Measurements from ENCODE around the gene TMC3.

DNA sequence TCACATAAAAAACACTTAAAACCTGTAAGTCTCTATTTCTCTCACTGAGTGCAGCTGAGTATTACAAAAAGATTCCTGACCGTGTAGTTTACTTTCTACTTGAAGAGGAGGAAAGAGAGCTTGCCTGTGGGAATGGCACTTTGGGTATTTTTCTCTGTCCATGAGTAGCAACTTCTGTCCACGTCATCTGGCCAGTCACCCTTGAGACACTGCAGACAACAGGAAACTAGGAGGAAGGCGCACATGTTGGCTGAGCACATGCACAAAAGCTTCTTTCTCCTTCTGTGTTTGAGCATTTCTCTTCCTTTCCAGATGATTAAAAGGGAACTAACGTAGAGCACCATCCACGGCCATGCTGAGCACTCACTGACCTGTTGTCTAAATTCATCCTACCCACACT is 69.8 kb downstream of the TMC3 start:
- TF ChIP-seq CTCF (optimal IDR thresholded peaks at IDR 0.05 in 1 of 3, IDR thresholded peaks at IDR 0.05 in 1 of 3, conservative IDR thresholded peaks at IDR 0.05 in 1 of 3; ENCODE audit: extremely low read depth in 1 of 3, insufficient read depth in 2 of 3, low read length in 3 of 3) (no peak), EZH2 (IDR thresholded peaks at IDR 0.05; ENCODE audit: low read length) (no peak)

Data from keratinocyte (primary cell).